Measurements from ENCODE around the gene CAPN9.
A peak's percentile ranks its signal among the peaks of the same experiment; 100 is the strongest.

CAPN9 gene

DNA sequence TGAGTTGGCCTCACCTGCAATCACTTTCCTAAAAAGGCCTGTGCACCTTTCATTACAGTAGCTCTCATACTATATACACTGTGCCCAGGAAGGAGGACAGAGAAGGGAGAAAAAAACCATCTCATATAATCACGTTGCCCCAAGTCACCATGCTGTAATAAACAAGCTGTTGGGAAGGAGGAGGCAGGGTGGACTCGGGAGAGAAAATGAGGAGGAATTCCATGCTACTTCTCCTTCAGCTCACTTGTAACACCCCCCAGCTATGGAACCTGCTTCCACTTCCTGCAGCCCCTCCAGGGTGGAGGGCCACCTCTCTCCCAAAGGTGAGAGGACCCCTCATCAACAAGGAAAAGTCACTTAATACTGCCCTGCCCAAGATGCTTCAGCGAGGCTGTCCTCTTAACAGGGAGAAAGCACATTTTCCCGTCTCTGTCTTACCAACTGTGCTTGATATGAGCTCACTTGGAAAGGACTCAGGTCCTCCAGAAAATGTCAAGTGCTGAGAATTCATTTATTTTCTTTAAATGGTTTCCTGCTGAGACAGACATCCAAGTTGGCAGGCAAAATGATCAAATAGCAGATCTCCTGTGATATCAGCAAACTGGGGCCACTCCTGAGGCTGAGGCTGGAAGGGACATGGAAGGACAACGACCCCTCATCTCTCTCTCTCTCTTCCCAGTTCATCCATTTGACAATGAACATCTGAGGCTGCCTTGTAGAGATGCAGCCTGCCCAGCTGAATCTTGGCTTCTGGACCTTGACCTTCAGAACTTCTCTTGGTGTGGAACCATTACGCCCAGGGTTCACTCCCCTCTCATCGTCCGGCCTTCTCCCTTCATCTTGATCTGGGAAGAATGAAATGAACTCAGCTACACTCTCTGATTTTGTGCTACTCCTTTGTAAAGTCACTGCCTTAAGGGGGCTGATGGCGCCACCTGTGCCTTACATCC, 54.0 kb downstream of the CAPN9 start:
- DNase-seq, result peak; percentile 24

DNA sequence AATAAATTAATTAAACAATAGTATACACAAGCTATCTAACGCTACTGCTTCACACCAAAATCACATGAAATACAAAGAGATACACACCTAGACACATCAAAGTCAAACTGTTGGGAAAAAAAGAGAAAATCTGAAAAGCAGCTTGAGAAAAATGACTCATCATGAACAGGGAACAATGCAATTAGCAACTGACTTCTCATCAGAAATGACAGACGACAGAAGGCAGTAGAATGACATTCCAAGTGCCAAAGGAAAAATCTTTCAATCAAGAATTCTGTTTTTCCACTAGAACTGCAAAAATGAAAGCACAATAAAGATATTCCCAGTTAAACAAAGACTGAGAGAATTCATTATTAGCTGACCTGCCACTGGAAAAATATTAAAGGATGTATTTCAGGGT, 57.2 kb downstream of the CAPN9 start:
- DNase-seq, result no peak

DNA sequence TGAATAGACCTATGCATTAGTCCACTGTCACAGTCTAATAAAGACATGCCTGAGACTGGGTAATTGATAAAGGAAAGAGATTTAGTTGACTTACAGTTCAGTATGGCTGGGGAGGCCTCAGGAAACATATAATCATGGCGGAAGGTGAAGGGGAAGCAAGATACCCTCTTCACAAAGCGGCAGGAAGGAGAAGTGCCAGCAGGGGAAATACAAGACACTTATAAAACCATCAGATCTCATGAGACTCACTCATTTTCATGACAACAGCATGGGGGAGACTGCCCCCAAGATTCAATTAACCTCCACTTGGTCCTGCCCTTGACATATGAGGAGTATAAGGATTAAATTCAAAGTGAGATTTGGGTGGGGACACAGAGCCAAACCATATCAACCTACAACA, 59.4 kb downstream of the CAPN9 start:
- DNase-seq, result peak; percentile 7

DNA sequence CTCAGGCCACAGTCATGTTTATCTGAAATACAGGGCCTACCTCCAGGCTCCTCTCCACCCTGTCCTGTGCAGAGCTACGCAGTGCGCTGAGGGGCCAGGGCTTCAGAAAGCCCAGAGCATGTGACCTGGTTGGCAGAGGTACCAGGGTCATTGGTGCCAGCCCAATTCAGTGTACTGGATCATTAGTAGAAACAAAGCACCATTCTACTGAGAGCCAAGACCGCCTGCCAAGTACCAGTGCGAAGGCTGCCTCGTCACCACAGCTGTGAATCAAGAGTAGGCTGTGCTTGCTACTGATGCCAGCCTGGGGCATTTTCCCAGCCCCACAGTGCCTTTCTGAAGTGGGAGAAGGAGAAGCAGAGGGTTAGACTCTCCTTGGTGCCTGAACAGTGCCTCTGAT, 59.8 kb downstream of the CAPN9 start:
- peak; percentile 26 for DNase-seq

DNA sequence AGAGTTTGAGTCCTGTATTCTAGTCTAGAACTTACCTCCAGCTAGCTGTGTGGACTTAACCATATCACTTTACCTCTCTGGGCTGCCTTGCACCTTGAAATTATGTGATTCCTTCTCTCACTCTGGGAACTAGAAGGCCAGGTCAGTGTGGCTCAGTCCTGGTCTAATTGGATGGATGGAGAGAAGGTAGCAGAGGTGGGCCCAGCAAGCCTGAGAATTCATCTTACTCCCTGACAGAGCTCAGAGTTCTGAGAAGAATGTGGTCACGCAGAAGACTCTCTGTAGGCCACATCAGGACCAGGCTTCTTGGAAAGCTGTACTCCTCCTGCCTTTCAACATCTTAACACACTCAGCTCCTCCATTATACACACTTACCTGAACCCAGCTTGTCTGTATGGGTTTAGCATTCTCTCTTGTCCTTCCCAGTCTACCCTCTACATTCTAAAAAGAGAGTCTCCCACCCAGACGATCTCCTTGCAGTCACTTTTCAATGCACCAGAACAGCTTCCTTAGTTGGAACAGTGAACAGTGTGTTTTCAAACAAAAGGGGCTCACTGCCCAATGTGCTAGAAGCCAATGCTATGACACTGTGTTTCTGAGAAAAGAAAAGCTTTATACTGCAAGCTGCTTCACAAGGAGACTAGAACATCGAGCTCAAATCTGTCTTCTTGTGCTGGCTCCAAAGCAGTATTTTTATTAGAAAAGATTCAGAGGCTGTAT, 60.5 kb downstream of the CAPN9 start:
- DNase-seq, result peak; percentile 22

DNA sequence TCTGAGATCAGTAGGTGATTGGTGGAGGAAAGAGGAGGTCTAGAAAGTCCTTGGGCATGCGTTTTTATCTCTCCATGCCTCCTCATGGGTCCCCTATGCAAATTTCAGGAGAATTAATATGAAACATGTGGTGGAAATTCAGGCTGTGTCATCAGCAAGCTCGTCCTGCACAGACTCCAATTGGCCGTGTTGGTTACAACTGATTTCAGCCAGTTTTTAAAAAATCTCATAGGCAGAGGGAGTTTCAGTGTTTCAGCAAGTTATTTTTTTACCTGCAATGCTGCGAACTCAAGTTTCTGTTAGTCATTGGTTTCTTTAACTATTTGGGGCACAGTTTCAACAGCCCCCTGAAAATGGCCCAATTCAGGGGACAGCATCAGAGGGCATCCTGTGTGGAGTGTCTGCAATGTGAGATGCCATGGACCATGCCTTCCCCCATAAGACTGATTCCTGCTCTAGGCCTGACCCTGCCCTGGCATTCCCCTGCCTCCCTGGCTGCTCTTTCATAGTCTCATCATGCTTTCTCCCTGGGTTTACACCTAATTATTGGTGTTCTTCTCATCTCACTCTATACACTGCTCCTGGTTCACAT, 61.2 kb downstream of the CAPN9 start:
- peak; percentile 11 for DNase-seq

DNA sequence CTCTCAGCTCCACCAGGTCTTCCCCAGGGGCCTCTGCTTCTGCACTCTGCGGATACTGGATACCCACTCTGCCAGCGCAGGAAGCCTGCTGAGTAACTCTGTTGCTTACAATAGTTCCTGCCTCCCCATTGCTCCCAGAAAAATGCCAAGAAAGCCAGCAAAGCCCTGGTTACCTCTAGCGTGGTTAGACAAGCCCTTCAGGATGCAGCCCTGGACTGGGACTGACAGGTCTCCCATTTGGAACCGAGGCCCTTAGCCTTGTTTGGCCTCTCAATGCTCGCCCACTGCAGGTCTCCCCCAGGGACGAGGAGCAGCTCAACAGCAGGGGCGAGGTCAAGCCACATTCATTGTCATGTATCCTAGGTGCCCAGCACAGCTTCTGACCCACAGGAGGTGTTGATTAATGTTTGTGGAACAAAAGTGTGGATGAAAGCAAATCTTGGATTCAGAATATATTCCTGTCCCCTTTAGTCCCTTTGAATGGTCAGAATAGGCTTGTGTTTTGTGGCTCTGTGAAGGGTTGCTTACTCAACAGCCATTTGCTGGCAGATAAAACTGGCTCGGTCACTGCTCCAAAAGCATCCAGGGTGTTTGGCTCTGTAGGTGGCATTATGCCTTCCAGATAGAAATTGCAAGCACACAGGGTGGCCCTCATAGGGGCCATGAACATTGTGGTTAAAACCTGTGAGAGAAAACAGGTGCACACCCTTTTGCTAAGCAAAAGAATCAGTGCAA, 62.2 kb downstream of the CAPN9 start:
- DNase-seq, result peak; percentile 40

DNA sequence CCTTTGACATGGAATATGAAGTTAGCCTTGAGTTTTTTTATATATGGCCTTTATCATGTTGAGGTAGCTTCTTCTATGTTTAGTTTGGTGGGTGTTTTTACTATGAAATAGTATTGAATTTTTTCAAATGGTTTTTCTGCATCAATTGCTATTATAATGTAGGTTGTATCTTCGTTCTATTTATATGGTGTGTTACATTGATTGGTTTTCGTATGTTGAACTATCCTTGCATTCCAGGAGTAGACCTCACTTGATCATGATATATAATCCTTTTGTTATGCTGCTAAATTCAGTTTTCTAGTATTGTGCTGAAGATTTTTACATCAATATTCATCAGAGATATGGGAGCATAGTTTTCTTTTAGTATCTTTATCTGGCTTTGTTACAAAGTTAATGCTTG, 65.4 kb downstream of the CAPN9 start:
- DNase-seq, result no peak

DNA sequence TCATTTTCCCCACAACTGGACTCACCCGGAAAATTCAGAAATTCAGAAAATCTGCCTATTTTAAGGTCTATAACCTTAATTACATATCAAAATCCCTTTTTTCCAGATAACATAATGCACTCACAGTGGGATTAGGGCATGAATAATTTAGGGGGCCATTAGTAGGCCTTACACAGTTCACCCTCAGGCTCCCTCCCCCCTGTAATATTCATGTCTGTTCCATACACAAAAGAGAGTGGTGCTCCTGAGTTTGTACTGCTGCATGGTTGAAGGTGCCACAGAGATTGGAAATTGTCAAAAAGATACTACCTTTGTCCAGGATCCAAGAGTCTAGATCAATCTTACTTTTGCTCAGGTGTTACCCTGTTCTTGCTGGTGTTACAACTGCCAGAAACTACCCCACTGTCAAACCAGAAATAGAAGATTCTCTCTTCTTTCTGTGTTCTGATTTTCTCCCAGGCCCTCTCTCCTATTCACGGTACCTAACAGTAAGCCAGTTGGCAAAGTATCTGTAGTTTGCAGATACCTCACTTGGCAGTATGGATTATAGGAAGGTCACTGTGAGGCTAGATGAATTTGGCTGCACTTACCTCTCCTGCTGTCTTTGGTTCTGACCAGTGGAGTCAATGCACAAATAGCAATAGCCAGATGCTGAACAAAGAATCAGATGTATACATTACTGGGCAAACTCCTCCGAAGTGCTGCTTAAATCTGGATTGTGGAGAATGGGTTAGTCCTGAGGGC, 67.9 kb downstream of the CAPN9 start:
- peak; percentile 18 for DNase-seq

DNA sequence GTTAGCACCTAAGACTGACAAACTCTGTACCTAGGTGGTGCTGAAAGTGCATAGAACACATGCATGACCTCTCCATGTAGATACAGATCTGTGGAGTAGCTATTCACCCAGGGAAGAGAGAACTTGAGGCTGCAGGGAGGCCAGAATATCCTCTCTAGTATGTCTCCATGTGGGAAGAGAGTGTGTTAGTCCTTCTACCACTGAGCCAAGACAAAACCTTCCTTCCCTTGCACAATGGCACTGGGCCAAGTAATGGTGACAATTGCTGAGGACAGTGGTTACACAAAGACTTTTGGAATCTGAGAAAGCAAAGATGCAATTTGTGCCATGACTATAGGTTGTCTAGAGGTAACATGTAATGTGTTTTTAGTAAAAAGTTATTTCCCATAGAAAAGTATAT, 68.8 kb downstream of the CAPN9 start:
- peak; percentile 15 for DNase-seq

DNA sequence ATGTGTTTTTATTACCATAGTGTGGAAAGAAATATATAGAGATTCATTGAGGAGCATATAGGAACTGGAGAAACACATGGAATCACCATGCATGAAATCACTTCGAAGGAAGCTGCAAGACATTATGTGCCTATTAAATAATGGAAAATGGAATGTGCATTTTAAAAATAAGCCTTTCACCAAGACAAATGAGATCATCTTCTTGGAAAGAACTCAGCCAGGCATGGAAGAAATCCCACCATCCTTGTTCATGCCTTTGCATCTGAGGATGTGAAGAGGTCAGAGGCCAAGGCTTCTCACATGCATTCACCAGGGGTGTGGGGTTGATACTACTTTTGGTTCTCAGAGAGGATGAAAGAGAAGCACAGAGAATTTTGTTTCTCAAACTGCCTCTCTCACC, 71.2 kb downstream of the CAPN9 start:
- DNase-seq, result peak; percentile 22

DNA sequence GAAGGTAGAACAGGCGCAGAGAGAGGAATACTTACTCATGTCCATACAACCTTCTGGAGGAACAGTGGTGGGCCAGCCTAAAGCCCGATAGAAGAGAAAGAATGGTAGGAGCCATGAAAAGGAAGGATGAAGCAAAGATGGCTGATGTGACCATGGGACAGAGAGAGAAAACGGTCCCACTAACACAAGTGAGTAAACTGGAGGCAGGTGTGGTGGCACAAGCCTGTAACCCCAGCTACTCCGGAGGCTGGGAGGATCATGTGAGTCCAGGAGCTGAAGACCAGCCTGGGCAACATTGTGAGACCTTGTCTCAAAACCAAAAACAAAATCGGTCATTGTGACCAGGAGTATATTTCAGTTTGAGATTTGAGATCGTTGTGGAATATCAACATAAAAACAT, 71.7 kb downstream of the CAPN9 start:
- peak; percentile 20 for DNase-seq

DNA sequence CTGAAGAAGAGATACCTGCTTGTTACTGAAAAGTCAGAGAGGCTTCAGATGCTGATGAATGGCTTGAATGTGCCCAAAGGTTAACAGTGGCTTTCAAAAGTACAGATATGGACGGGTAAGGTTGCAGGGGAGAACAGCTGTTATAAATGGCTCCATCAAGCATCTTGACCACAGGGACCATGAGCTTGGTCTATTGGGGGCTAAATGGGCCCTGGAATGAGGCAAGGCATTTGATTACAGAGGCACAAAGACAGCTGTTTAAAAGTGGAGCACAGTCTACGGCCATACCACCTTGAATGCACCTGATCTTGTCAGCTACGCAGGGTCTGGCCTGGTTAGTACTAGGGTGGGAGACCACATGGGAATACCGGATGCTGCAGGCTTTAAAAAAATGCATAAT, 72.8 kb downstream of the CAPN9 start:
- no peak for DNase-seq

DNA sequence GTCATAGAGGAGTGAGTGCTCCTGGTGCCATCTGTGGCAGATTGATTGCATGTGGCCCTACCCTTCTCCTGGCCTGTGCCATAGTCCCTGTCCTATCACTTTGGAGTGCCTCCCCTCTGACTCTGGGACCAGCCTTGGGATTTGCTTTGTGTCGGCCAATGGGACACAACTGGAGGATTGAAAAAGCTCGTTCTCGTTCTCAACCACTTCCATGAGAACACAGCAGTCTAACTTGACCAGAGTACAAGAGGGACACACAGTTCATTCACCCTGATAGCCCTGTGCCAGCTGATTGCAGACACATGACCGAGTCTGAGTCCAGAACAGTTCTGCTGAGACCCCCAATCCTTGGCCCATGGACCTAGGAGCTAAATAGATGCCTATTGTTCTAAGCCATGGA, 73.4 kb downstream of the CAPN9 start:
- DNase-seq, result peak; percentile 29

DNA sequence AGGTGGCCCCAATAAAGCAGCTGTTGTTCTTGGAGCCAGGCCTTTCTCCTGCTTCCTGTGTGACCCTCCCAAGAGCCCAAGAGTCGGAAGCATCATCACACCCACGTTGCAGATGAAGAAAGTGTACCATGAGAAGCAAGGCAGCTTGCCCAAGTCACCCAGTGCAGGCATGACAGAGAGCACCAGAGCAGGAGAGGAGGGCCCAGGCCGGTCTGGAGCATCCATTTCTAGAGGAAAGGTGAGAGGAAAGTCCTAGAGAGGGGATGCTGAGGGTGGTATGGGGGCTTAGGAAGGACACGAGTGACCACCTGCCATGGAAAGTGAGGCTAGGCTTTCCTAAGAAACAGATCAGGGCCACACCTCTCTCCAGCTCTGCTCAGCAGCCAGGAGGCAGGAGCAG, 74.2 kb downstream of the CAPN9 start:
- peak; percentile 27 for DNase-seq

DNA sequence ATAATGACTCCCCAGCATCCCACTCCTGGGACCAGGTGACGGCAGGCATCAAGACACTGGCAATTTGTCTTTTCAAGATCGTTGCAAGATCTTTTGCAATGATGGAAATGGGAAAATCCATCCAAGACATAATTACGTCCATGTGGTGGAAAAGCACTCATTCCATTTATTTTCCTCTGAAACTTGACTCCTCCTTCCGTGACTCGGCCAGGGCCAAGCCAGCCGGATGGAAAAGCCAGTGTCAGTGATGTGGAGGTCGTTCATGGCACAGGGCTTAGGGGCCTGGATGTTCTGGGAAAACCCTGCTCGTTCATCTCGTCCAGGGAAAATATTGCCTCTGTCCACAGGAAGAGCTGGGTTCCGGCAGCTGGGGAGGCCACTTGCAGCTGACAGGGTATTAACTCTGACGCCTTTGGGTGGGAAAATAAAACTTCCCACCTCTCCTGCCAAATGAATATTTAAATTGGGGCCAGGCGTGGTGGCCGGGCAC, 74.9 kb downstream of the CAPN9 start:
- DNase-seq, result peak; percentile 14

DNA sequence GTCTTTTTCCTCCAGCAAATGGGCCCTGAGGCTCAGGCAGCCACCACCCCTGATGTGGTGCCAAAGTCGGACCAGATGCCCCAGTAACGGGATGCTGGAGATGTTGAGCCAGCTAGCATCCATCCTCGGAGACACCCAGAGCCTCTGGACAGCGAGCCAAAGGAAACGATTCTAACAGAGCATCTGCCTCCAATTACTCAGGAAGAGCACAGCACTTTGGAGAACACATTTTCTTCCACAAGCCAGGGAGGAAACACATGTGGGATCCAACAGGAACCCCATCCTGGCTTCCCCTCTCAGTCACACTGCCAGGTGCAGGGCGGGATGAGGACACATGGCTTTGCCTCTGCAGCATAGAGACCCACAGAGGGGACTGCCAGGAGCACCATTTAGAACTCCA, 76.2 kb downstream of the CAPN9 start:
- peak; percentile 19 for DNase-seq

DNA sequence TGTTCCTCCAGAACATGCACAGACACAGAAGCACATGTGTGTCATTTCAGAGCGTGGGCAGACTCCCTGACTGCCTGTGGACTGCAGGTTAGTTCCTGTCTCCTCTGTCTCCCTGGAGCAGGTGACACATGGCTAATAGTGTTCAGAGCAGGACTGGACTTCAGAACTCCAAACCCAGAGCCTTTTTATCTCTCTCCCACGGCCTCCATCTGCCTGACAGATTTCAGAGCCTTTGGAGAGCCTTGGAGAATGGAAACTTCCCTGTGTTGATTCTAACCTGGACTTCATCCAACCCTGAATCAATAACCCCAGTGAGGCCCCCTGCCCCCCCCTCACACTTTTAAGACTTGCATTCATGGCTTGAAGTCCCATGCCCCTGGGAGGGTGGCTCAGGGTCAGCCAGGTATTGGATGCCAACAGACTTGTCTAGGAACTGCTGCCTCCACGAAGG, 76.8 kb downstream of the CAPN9 start:
- DNase-seq, result peak; percentile 23

DNA sequence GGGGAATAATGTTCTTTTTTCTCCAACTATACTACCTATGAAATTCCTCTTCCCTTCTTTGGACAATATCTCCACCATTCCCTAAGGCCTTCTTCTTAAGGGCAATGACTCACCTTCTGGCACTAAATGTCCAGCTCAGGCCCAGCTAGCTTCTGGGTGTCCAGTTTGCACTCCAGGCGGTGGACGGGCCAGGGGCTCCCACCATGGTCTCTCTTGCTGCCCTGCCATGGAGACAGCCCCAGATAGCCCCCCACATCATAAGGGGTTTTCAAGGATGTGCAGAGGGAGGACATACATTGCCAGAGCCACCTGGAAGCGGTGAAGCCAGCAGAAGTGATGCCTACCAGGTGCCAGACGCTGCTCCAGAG, 77.3 kb downstream of the CAPN9 start:
- DNase-seq, result peak; percentile 58

DNA sequence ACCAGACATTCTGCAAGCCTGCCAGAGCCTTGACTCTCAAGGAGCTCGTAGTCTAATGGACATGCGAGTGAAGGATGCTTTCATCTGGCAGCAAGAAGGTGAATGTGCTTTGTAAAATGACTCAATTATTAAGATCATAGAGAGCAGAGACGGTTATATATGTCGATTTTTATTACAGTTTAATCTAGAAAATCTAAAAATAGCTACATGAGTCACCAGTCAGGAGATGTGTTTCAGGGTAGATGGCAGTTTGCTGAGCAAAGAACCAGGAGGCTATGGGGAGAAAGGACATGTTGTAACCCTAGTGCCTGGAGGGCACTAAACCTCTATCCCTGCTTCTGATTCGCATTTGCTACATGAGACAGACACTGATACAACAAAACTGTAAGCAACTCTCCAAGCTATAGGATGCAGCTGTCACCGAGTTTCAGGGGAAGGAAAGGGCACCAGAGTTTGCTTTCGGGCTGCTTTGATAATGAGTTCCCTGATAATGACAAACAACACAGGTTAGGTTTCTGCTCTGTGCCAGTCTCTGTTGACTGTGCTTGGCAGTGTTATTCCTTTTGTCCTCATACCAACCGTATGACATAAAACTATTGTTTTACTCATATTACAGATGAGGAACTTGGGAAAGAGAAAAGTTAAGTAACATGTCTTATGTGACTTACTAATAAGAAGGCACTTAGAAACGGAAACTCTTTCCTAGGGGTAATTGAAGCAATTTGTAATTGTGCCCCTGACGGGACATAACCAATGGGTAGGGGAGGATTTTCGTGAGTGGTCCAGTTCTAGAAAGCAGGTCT, 77.9 kb downstream of the CAPN9 start:
- DNase-seq, result peak; percentile 61

DNA sequence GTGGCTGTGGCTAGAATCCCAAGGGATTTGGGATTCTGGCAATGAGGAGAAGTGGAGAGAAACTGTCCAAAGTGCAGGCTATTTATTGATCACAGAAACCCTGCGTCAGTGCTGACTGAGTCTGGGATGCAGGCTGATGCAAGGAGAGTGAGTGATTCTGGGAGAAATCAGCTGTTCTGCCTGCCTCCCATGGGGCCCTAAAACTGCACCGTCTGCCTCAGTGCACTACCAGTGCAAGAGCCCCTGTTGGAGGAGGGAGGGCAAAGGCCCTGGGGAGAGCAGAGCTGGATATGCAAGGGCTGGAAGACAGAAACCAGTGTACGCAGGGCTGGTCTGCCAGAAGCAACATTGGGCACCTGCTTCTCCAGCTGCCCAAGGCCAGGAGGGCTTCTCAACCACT, 78.6 kb downstream of the CAPN9 start:
- DNase-seq, result no peak

All from islet precursor cell (in vitro differentiated cells).